Activated B cell treated with CpG ODN at 0.5 μM for 24 hours (primary cell): ENCODE results near the gene GHRH. TPM values are rescaled to one million over a fixed set of nuclear protein-coding genes. Genes with fewer than 3 reads are reported as not detected.

Experiments used
- ATAC-seq: fragments of 200-7000 bp; cut with Tn5 transposase; one replicate; pipeline ENCODE4 v1.10.0; 2021; ENCODE audit warnings: low read depth, mild to moderate bottlenecking, moderate library complexity
- CTCF ChIA-PET: fragments of 350-600 bp; sonication (Branson Sonifier 250); formaldehyde crosslinking; loops from one replicate; lab custom pipeline; 2021; ENCODE audit warnings: antibody characterized with exemption; lab: Charles Lee
- POLR2A ChIA-PET: fragments of 350-600 bp; sonication (Branson Sonifier 250); formaldehyde crosslinking; loops from one replicate; lab custom pipeline; 2021; ENCODE audit warnings: antibody characterized with exemption; lab: Charles Lee
- DNase-seq: peaks from one replicate; pipeline ENCODE4 v3.0.0; 2022
- H3K27ac Mint-ChIP-seq: one replicate; pipeline ENCODE4 v1.8.0; 2020; ENCODE audit warnings: mixed read lengths
- H3K27me3 Mint-ChIP-seq: one replicate; pipeline ENCODE4 v1.8.0; 2021; ENCODE audit warnings: mixed read lengths
- H3K36me3 Mint-ChIP-seq: one replicate; pipeline ENCODE4 v1.8.0; 2021; ENCODE audit warnings: low read depth, mixed read lengths
- H3K4me1 Mint-ChIP-seq: one replicate; pipeline ENCODE4 v1.8.0; 2021; ENCODE audit warnings: mixed read lengths
- H3K4me3 Mint-ChIP-seq: one replicate; pipeline ENCODE4 v1.8.0; 2020; ENCODE audit warnings: mild to moderate bottlenecking, mixed read lengths
- H3K9me3 Mint-ChIP-seq: one replicate; pipeline ENCODE4 v1.8.0; 2020; ENCODE audit warnings: mixed read lengths
- intact Hi-C: fragments of 100-400 bp; cut with micrococcal nuclease; formaldehyde crosslinking; loops from one replicate; pipeline ENCODE4 v1.15.1; 2024
- total RNA-seq: library from RNA; stranded (reverse); gene quantifications from 2 replicates; pipeline ENCODE4 v1.2.3, GENCODE V29; 2022
- TF ChIP-seq, protein P1 (sequence below): fragments of 200-600 bp; IDR thresholded peaks from one replicate; pipeline ENCODE4 v1.8.0; 2022; ENCODE audit warnings: antibody characterized with exemption, mild to moderate bottlenecking

The GHRH gene
- total RNA-seq, 1 donor from 2014 or later, result not detected

DNA sequence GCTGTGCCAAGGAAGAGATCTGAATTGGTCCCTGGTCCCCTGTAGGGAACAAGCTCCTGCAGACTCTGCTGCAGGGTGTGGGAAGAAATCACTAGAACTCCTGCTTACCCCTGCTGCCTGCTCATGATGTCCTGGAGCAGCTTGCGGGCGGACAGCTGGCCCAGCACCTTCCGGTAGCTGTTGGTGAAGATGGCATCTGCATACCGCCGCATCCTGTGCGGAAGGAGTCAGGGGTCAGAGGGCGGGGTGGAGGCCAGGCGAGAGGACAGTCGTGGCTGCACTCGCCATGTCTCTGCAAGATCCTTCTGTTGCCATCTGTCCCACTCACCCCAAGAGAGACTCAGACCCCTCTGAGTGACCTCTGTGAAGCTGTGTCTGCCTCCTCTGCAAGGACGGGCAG, 5.3 kb downstream of the GHRH start:
- intact Hi-C loops, result no loop called here
- H3K27ac Mint-ChIP-seq, result no peak overlapping the region
- TF ChIP-seq, protein P1, sequence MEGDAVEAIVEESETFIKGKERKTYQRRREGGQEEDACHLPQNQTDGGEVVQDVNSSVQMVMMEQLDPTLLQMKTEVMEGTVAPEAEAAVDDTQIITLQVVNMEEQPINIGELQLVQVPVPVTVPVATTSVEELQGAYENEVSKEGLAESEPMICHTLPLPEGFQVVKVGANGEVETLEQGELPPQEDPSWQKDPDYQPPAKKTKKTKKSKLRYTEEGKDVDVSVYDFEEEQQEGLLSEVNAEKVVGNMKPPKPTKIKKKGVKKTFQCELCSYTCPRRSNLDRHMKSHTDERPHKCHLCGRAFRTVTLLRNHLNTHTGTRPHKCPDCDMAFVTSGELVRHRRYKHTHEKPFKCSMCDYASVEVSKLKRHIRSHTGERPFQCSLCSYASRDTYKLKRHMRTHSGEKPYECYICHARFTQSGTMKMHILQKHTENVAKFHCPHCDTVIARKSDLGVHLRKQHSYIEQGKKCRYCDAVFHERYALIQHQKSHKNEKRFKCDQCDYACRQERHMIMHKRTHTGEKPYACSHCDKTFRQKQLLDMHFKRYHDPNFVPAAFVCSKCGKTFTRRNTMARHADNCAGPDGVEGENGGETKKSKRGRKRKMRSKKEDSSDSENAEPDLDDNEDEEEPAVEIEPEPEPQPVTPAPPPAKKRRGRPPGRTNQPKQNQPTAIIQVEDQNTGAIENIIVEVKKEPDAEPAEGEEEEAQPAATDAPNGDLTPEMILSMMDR, result no peak
- no peak overlapping the region for H3K4me3 Mint-ChIP-seq
- H3K4me1 Mint-ChIP-seq, result no peaks in the 10 kb centered on the region
- ChIA-PET POLR2A (no interaction called here), CTCF (no interaction called here)
- H3K36me3 Mint-ChIP-seq, result no peaks in the 10 kb centered on the region
- H3K9me3 Mint-ChIP-seq, result peaks cover 6% of the 10 kb centered on the region
- DNase-seq (no peak), ATAC-seq (no peak)
- H3K27me3 Mint-ChIP-seq, result peaks cover 9% of the 10 kb centered on the region

DNA sequence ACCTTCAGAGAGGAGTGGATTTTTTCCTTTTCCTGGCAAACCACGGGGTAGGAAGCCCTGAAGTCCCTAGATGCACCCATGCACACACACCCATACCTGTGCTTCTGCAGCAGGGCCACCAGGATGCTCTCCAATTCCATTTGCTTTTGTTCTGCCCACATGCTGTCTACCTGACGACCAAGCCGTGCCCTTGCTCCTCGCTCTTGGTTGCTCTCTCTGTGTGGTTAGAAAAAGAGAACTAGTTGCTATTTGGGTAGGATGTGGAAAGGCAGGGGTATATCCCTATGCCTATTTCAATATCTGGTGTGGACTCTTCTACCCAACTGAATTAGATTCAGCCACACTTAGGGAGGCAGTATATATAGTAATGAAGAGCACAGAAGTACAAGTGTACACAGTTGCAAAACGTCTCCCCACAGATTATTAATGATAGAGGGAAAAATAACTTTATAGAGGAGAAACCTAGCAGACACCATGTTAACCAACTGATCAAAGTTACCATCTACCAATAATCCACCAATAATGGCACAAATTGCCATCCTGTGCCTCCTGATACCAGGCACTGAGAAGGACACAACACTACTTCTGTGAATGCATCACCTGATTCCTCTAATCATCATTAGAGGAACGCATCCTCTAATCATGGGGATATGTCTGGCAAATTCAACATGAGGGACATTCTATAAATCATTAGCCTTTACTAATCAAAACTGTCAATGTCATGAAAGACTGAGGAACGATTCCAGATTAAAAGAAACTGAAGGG, 7.3 kb downstream of the GHRH start:
- ChIA-PET POLR2A (no interaction called here), CTCF (no interaction called here)
- peaks cover 6% of the 10 kb centered on the region for H3K9me3 Mint-ChIP-seq
- H3K4me3 Mint-ChIP-seq, result no peak overlapping the region
- no peak overlapping the region for H3K27ac Mint-ChIP-seq
- no peak for ATAC-seq
- intact Hi-C loops, result no loop called here
- no peaks in the 10 kb centered on the region for H3K27me3 Mint-ChIP-seq
- TF ChIP-seq, protein P1, result no peak
- no peak for DNase-seq
- no peaks in the 10 kb centered on the region for H3K36me3 Mint-ChIP-seq
- no peaks in the 10 kb centered on the region for H3K4me1 Mint-ChIP-seq

DNA sequence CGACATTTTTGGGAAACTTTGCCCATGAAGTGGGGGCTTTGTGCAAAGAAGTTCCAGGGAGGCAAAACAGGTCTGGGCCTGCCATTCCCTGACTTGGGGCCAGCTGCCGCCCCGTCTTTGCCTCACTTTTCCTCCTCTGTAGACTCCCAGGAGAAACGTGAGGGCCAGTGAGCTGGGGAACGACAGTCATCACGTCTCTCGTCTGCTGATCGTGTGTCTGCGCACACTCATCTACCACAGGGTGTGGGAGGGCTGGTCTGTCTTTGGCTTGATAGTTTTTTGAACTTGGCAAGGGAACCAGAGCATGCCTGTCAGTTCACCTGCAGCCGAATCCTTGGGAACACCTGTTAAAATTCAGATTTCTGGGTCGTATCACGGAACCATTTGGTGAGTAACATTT, 8.5 kb downstream of the GHRH start:
- TF ChIP-seq, protein P1, result no peak
- H3K4me3 Mint-ChIP-seq, result no peak overlapping the region
- DNase-seq, result no peak
- ChIA-PET POLR2A (no interaction called here), CTCF (no interaction called here)
- no peaks in the 10 kb centered on the region for H3K27me3 Mint-ChIP-seq
- H3K36me3 Mint-ChIP-seq, result no peaks in the 10 kb centered on the region
- no peak for ATAC-seq
- intact Hi-C loops, result no loop called here
- peaks cover 6% of the 10 kb centered on the region for H3K9me3 Mint-ChIP-seq
- no peak overlapping the region for H3K27ac Mint-ChIP-seq
- H3K4me1 Mint-ChIP-seq, result no peaks in the 10 kb centered on the region

DNA sequence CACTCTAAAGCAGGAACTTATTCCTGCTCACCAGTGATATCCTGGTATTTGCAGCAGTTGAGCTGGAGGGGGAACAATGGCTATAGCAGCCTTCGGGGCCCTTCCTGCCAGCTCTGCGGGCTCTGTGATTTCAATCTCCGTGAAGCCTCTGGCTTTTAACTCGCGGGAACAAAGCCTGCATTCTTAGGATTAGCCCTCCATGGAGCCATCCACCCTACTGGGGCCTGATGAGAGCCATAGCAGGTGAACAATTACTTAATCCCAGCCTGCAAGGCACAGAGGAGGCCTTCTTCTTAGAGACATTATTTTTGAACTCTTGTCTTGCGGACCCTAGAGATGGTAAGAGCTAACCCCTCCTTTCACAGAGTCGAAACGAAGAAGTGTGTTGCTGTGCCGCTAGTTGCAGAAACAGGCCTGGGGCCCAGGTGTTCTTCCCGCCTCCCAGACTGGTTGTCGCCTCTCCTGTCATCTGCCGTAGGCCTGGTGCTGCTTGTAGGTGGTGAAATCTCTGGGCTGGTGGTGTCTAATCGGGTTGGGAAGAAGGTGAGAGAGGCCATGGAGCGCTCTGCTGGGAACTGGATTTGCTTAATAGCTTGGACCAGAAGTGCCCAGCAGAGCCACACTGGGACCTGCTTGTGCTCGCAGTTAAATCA, 9.7 kb downstream of the GHRH start:
- ChIA-PET CTCF (interaction anchor here (1.7 kb wide), 1 partner anchor 133 kb away, joined by 4 read pairs; no protein-coding TSS in a partner anchor), POLR2A (no interaction called here)
- ATAC-seq, result no peak
- TF ChIP-seq, protein P1, result no peak
- no peak overlapping the region for H3K4me3 Mint-ChIP-seq
- H3K27ac Mint-ChIP-seq, result no peak overlapping the region
- peaks cover 6% of the 10 kb centered on the region for H3K9me3 Mint-ChIP-seq
- DNase-seq, result no peak
- H3K36me3 Mint-ChIP-seq, result no peaks in the 10 kb centered on the region
- no peaks in the 10 kb centered on the region for H3K4me1 Mint-ChIP-seq
- intact Hi-C loops, result no loop called here
- no peaks in the 10 kb centered on the region for H3K27me3 Mint-ChIP-seq

DNA sequence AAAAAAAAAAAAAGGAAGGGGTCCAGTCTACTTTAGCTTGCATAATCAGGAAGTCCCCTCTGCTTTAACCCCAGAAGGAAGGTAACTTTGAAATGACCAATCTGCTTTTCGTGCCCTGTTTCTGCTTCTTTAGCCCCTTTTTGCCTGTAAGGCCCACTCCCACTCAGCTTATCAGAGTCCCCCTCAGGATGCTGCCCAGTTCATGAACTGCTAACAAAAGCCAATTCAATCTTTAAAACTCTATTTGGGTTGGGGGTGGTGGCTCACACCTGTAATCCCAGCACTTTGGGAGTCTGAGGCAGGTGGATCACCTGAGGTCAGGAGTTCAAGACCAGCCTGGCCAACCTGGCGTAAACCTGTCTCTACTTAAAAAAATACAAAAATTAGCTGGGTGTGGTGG, 12.3 kb downstream of the GHRH start:
- H3K36me3 Mint-ChIP-seq, result peaks cover 5% of the 10 kb centered on the region
- intact Hi-C loops, result no loop called here
- H3K27me3 Mint-ChIP-seq, result no peaks in the 10 kb centered on the region
- no peak overlapping the region for H3K27ac Mint-ChIP-seq
- TF ChIP-seq, protein P1, result no peak
- no peak for DNase-seq
- no peaks in the 10 kb centered on the region for H3K4me1 Mint-ChIP-seq
- no peak overlapping the region for H3K4me3 Mint-ChIP-seq
- POLR2A ChIA-PET, result interaction anchor here (1.3 kb wide), 1 partner anchor 15 kb away, joined by 4 read pairs; no protein-coding TSS in a partner anchor
- CTCF ChIA-PET, result no interaction called here
- H3K9me3 Mint-ChIP-seq, result peaks cover 2% of the 10 kb centered on the region
- no peak for ATAC-seq
